HepG2 (cell line): ENCODE results near the gene PLCG2.

Experiments used
- CENPT ChIP-seq: sonication (generic); formaldehyde crosslinking; IDR thresholded peaks from 2 replicates; pipeline ENCODE4 v1.8.0; 2022; ENCODE audit warnings: low read depth, mild to moderate bottlenecking, moderate library complexity, missing genetic modification reagents
- KDM1A ChIP-seq: IDR thresholded peaks from 2 replicates; pipeline ENCODE4 v1.6.1; 2016; ENCODE audit warnings: missing compliant biosample characterization
- YY1 ChIP-seq: IDR thresholded peaks from 2 replicates; pipeline ENCODE4 v1.6.1; 2011; ENCODE audit warnings: low read length, low read depth, moderate library complexity, mild to moderate bottlenecking; ENCODE audit not compliant: insufficient read depth, insufficient replicate concordance
- TF ChIP-seq, protein P1 (sequence below): sonication (generic); formaldehyde crosslinking; IDR thresholded peaks from 2 replicates; pipeline ENCODE4 v1.4.0; 2020; ENCODE audit warnings: mild to moderate bottlenecking, missing genetic modification reagents, borderline replicate concordance
- TF ChIP-seq, protein P2 (sequence below): sonication (generic); formaldehyde crosslinking; IDR thresholded peaks from 2 replicates; pipeline ENCODE4 v1.4.0; 2020; ENCODE audit warnings: missing genetic modification reagents

DNA sequence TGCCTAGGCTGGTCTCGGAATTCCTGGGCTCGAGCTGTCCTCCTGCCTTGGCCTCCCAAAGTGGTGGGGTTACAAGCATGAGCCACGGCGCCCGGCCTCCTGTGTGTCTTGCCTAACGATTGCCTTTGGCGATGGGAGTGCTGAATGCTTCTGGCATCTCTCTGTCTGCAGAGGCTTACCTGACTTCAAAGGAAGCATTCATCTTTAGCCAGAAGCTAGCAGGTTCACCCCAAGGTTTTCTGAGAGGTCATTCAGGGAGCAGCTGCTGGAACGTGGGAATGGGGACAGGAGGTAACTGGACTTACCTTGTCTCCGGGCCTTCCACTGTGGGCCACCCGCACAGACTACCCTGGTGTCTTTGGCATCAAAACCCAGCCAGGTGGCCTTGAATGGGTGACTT is 54.7 kb downstream of the PLCG2 start:
- TF ChIP-seq, protein P1, sequence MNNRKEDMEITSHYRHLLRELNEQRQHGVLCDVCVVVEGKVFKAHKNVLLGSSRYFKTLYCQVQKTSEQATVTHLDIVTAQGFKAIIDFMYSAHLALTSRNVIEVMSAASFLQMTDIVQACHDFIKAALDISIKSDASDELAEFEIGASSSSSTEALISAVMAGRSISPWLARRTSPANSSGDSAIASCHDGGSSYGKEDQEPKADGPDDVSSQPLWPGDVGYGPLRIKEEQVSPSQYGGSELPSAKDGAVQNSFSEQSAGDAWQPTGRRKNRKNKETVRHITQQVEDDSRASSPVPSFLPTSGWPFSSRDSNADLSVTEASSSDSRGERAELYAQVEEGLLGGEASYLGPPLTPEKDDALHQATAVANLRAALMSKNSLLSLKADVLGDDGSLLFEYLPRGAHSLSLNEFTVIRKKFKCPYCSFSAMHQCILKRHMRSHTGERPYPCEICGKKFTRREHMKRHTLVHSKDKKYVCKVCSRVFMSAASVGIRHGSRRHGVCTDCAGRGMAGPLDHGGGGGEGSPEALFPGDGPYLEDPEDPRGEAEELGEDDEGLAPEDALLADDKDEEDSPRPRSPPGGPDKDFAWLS (CRISPR knock-in tag) = no peak
- TF ChIP-seq YY1 = no peak
- no peak for TF ChIP-seq CENPT
- TF ChIP-seq, protein P2, sequence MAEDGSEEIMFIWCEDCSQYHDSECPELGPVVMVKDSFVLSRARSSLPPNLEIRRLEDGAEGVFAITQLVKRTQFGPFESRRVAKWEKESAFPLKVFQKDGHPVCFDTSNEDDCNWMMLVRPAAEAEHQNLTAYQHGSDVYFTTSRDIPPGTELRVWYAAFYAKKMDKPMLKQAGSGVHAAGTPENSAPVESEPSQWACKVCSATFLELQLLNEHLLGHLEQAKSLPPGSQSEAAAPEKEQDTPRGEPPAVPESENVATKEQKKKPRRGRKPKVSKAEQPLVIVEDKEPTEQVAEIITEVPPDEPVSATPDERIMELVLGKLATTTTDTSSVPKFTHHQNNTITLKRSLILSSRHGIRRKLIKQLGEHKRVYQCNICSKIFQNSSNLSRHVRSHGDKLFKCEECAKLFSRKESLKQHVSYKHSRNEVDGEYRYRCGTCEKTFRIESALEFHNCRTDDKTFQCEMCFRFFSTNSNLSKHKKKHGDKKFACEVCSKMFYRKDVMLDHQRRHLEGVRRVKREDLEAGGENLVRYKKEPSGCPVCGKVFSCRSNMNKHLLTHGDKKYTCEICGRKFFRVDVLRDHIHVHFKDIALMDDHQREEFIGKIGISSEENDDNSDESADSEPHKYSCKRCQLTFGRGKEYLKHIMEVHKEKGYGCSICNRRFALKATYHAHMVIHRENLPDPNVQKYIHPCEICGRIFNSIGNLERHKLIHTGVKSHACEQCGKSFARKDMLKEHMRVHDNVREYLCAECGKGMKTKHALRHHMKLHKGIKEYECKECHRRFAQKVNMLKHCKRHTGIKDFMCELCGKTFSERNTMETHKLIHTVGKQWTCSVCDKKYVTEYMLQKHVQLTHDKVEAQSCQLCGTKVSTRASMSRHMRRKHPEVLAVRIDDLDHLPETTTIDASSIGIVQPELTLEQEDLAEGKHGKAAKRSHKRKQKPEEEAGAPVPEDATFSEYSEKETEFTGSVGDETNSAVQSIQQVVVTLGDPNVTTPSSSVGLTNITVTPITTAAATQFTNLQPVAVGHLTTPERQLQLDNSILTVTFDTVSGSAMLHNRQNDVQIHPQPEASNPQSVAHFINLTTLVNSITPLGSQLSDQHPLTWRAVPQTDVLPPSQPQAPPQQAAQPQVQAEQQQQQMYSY = no peak
- TF ChIP-seq KDM1A = no peak
